Esophagus mucosa (tissue), 1 donor: Measurements from ENCODE around the gene CARD9. TPM values are rescaled to one million over a fixed set of nuclear protein-coding genes. Genes with fewer than 3 reads are reported as not detected.

Source experiments
- ATAC-seq: fragments of 200-7000 bp; cut with Tn5 transposase; one replicate; pipeline ENCODE4 v1.9.1; 2020
- total RNA-seq: library from RNA; stranded (reverse); gene quantifications from one replicate; pipeline ENCODE4 v1.2.4, GENCODE V29; 2023
- donor health status: DM: yes; HTN: yes; CAD: no.

CARD9 gene
- total RNA-seq, 1 donor from 2014 or later, result 0.80 TPM

DNA sequence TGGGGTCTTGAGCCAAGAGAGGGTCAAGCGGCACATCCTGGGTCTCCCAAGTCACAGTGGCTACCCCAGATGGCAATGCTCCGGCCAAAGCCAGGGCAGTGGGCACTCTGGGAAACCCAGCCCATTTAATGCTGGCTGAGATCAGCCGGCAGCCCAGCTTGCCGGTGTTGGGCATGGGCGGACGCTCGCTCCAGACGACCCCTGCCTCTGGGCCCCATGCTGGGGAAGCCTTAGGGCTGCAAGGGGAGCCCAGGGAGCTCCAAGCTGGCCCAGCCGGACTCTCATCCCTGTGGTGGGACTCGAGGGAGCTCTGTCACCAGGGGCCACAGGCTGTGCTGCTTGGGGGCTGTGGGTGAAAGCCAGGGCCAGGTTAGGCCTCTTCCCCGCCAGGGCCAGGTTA lies 5.9 kb upstream of the CARD9 start:
- ATAC-seq, result no peak

DNA sequence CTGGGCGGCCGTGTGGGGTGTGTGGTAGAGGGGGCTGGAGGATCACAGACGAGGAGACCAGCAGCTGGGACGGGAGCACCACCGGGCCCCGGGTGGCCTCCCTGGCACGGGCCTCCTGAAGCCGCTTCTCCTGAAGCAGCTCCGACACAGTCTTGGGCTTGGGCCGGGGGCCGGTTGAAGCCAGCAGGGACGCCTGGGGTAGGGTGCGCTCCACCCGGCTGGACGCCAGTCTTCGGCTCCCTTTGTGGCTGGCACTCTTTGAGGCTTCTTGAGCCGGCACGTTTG lies 5.5 kb upstream of the CARD9 start:
- no peak for ATAC-seq

DNA sequence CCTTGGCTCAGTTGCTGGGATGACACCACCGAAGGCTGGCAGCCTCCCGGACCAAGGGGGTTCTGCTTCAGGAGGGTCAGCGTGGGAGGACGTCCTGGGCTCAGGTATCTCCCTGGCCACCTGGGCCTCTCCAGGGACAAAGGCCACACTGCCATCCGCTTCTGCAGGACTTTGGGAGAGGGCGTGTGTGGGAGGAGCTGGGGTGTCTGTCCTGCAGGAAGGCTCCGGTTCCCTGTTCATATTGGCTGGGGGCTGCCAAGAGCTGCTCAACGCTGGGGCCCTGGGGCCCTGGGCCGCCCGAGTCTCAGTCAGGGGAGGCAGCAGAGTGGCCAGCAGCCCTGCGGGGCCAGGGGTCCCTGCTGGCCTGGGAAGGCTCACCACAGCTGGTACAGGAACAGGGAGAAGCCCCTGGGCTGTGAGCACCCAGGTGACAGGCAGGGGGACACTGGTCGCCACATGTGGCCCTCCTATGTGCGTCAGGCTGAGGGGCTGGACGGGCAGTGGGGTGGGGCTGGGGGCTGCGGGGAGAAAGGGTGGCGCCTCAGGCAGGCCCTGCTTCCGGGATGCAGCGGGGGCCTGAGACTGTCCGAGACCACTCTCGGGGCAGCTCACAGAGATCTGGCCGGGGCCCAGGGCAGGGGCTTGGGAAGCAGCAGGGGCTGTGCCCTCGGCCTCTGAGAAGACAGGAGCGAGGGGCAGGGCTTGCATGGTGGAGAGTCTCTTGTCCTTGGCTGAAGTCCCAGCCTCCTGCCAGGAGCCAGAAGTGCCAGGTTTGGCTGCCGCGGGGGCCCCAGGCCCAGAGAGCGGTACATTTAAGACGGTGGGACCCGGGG lies 4.9 kb upstream of the CARD9 start:
- no peak for ATAC-seq

DNA sequence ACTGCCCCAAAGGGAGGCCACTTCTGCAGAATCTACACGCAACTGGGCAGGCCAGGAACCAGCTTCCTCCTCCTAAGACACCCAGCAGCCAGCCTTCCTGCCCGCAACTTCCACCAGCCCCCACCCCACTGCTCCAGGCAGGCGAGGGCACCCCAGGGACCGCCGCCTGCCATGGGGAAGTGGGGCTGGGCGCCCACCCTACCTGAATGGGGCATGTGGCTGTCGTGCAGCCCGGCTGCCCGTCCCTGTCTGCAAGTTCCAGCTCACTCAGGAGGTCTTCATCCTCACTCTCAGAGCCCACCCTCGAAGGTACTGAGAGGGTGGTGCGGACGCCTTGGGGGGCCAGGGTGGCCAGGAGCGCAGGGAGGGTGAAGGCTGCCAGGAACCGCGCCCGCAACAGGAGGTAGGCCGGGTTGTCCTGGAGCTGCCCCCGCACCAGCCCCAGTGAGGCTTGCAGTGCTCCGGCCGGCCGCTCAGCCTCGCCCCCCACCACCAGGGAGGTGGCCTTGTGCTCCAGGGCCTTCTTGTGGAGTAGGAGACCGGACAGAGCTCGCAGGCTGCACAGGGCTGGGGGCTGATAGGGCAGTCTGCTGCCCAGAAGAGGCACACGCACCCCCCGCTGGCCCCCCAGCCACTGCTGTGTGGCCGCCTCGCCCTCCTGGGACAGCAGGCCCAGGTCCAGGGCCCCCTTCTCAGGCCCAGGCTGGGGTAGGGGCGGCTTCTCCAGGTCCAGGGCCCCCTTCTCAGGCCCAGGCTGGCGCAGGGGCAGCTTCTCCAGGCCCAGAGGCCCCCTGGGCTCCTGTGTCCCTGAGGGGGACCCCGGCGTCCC lies 4.1 kb upstream of the CARD9 start:
- no peak for ATAC-seq

DNA sequence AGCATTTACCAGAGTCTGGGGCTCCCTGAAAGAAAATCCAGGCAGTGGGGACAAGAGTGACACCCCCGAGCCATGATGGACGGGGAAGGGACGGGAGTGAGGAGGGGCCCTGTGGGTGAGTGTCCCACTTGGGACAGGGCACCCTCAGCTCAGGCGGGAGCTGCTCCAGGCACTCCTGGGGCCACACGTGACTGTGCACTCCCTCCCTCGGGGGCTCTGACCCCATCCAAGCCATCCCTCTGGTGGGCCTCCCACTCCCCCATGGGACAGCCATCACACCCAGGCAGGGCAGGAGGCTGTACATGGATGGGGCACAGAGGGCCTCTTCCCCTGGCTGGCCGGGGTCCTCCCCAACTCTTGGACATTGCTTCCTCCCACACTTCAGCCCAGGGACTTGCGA lies 3.0 kb upstream of the CARD9 start:
- no peak for ATAC-seq

DNA sequence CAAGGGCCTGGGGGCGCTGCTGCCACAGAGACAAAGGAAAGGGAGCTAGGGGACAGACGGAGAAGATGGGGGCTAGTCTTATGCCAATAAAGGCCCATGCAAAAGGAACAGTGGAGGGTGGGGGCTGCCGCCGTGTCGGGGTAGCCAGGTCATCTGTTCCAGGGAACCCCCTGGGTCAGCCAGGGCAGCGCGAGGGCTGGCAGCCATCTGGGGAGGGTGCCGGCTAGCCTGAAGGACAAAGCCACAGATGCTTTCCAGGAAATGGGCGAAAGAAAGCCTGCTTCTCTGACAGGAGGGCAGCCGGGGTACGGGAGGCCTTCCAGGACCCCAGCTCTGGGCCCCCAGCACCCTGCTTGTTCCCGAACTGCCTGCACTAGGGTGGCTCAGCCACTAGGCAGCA lies 1.6 kb upstream of the CARD9 start:
- ATAC-seq, result no peak

DNA sequence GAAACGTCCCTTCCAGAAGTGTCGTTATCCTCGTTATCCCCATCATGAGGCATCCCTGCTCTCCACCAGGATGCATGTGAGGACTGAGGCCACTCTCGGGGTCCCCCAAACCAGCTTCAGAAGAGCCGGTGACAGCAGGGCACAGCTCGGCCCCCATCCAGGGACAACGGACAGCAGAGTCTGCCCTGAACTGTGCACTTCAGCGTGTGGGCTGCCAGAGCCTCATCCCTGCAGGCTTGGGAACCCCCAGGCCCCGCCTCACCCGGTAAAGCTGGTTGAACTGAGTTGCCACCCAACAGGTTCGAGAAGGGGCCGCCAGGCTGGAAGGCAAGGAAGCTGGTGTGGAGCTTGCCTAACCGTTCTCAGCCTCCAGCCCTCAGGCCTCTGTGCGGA lies 710 bp upstream of the CARD9 start:
- ATAC-seq, result peak; percentile 2

DNA sequence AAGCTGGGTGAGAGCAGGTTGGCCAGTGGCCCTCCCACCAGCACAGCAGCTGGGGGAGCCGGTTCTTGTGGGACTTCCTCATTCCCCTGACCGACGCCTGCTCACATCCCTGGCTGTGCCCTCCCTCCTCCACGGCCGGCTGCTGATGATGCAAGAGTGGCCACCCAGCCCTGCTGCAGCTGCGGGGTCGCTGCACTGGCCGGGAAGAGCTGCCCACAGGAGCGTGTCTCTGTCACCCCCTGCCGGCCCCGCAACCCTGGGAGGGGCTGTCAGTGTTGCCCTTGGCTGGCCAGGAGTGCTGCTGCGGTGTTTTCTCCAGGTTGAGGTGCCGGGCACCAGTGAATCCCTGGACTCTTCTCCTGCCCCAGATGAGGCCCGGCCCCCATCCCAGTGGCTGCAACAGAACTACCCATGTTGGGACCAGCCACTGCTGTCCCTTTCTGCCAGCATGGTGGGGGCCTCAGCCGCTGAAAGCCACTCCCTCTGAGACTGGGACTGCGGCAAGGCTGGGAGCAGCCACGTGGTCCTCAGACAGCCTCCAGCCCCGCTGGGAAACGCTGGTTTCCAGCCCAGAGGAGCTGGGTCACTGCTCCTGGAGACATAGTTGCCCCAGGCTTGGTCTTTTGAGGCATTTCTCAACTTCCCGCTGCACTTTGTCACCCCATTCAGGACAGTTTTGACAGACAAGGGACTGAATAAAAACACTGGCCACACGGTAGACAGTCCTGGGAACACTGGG lies 739 bp downstream of the CARD9 start:
- peak; percentile 68 for ATAC-seq

DNA sequence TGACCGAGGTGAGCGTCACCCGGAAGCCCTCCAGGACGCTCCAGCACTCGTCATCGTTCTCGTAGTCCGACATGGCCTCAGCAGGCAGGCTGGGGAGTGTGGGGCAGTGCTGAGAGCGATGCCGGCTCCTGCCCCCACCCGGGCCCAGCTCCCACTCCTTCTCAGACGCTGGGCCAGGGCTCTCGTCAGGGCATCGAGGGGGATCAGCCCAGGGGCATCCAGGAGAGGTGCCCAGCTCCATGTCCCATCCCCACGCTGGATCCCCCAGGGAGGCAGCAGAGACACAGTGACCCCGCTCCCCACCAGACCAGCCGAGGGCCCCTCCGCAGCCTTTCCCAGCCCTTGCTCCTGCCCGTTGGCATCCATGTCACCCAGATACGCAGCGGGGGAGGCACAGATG lies 1.5 kb downstream of the CARD9 start:
- ATAC-seq, result no peak

DNA sequence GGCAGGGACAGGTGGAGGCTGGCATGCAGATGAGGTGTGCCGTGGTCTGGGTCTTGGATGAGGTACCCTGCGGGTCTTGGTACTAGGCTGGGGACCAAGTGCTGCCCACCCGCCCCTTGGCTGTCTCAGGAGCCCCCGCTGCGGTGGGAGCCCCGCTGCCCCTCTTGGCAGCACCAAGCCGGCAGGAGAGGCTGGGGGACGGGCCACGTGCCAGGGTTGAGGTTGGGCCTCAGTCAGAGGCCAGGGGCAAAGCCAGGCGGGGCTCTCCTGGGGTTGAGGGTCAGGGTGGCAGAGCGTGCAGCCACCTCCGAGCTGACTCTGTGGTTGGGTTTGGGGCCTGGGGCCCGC lies 2.0 kb downstream of the CARD9 start:
- no peak for ATAC-seq

DNA sequence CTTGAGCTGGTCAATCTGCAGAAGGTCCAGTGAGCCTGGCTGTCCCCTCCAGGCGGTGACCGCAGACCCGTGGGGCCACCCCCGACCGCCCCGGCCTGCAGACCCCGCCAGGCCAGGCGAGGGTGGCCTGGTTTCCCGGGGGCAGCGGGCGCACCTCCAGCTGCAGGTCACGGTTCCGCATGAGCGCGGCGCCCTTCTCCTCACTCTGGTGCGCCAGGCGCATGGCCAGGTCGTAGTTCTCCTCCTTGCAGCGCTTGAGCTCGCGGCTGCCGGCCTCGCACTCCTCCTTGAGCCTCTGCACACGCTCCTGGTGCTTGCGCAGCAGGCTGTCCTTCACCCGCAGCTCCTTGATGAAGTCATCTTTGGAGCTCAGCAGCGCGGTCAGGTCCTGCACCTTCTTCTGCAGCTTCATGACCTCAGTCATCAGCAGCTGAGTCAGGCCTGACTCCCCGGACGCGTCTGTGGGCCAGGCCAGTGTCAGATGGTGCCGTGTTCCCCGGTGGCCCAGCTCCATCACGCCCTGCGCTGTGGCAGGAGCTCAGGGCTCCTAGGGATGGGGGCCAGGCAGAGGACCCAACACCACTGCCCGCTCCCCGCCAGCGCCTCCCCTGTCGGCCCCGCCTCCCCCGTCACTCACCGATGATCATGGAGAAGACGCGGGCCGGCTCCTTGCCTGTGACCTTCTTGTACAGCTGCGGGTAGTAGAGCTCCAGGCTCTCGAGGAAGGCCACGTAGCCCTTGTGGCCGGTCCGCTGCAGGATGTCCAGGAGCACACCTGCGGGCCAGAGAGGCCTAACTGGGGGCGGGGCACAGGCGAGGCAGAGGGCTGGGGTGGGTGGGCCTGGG lies 2.6 kb downstream of the CARD9 start:
- no peak for ATAC-seq

DNA sequence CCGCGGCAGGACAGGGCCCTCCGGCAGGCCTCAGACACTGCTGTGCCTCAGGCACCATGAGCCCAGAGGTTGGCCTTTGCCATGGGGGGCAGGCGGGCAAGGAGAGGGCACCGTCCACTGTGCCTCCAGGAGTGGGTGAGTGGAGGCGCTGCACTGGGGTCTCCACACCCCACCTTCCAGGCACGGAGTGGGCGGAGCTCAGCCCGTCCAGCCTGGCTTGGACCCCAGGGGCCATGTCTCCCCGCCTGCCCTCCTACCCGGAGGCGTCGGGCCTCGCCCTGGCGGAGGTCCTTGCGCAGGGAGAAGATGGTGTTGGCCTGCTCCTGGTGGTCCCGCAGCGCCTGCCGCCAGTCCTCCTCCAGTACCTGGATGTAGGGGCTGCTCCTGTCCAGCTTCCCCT lies 3.4 kb downstream of the CARD9 start:
- ATAC-seq, result no peak

DNA sequence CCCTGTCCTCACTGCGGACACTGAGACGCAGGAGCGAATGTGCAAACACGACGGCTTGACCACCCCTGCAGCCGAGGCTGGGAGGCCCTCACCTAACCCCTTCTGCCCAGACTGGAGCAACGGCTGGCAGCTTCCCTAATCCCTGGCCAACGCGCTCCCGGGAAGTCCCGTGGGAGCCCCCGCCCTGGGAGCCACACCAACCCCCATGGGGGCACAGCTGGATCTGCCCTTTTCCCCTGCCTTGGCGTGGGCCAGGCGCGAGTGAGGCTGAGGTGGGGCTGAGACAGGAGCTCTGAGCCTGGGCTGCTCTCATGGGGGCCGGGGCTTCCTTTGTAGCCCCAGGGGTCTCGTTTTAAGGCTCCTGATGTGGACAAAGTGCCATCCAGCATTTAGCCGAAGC lies 5.3 kb downstream of the CARD9 start:
- no peak for ATAC-seq

DNA sequence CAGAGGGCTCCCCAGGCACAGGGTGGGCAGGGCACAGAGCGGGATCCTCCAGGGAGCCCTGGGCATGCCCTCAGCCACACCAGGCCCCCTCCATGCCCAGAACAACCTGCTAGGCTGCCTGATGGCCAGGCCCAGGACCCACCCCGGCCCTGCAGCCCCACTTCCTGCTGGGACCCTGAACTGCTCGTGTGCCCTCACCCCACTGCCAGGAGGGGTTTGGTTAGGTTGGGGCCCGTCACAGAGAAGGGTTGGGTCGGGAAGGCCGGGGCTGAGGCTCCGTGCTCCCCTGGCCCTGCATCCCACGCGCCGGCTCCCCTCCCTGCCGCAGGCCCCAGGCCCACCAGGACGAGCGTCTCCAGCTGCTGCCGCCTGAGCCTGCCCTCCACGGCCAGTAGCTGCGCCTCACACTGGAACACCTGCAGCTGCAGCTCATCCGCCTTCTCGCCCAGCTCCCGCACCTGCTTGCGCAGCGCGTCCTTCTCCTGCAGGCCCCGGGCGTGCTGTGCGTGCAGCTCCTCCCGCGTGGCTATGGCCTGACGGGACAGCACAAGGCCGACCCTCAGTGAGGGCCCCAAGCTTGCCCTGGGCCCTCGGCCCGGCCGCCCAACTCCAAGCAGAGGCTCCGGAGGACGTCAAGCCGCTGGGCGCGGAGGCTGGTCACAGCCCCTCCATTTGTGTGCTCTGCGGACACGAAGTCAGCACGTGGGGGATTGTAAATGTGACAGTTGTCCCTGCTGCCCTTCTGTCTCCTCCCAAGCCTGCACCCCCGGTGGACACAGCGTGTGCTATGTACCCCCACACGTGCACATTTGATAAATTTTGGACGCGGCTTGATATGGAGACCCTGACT lies 5.9 kb downstream of the CARD9 start:
- no peak for ATAC-seq

DNA sequence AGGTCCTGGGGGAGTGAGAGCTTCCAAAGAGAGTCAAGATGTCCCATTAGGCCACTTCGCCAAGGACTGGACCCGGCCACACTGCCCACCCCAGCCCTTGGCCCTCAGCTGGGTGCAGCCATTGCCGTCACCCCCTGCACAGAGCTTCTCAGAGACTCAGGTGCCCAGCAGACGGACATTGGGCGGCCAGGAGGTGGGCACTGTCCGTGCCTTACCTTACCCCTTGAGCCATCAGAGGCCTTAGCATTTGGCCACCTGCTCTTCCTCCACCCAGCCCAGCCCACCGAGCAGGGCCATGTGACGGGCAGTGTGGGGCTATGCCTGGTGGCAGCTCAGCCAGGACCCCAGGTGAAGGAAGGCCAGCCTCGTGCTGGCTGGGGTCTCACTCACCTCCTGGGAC lies 6.6 kb downstream of the CARD9 start:
- no peak for ATAC-seq

DNA sequence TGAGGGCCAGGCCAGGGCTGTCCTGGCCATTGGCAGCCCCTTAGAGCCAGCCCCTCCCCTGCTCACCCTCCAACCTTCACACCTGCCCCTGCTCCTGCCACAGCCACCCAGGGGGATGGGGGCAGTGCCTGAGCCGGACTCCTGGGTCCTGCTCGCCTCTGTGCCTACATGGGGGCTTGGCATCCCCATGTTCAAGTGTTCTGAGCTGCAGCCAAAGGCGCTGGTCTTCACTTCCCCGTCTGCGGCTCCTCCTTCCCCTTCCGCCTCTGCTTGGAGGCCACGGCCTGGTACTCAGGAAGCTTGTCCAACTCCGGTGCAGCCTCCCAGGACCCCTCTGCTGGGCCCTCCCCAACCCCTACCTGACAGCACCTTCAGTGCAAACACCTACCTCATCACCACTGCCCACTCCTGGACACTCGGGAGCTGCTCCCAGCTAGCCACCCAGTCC lies 7.7 kb downstream of the CARD9 start:
- no peak for ATAC-seq

DNA sequence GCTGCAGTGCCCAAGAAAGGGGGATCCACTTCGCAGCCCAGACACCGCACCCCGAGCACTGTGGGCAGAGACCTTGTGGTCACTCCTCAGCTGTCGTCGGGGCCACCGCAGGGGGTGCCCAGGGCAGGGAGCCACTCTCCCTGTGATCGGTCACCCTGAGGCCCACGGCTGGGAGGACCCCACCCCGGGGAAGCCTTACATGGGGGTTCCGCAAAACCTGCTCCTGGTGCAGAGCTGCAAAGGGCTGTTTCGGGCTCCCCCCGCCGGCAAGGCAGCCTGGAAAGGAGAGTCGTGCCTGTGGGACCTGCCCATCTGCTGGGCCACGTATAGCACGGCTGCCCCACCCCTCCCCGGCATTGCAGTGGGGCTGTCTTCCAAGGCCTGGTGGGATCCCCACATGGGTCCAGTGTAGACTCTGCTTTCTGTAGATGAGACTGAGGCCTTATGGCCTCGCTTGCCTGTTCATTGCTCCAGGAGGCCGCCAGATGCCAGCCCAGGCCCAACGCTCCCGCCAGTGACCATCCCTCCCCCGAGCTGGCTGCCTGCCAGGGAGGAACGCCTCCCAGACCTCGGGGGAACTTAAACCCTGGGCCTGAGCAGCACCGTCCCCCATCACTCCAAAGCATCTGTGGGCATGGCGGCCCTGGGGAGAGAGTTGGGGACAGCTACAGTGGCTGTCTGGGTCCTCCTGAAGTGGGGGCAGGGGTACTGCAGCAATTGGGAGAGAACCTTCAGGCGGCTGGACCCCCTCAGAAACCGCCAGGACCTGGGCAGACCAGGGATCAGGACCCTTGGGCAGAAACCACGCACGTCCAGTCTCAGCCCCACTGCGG lies 8.3 kb downstream of the CARD9 start:
- ATAC-seq, result no peak

DNA sequence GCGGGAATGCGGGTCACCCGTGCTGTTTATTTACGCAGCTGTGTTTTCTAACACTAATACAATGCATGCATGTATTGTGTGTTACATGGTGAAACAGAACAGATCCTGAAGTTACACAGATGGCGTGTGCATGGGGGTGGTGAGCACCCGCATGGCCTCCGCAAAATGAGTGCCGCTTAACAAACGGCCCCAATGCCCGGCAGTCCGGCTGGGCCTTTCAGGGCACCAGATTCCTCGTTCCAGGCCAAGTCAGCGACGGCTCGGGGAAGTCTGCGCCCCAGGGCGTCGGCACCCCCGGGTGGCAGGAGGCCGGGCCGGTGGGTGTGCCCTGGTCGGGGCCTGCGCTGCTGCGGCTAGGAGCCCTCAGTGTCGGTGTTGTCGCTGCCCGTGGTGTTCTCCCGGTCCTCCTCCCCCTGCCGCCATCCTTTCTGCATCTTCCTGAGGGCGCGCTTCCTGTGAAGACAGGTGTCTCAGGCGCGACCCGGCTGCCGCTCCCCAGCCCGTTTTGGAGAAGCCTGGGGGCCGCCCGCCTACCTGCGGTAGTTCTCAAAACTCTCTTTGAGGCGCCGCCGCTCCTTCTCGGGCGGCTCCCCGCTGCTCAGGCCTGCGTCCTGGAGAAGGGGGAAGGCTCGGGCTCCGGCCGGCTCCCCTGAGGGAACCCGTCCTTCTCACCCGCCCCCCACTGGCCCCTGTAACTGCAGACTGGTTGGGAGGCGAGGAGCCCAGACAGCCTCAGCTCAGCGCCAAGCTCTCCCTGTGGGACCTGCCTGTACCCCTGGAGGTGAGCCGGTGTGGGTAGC lies 9.3 kb downstream of the CARD9 start:
- no peak for ATAC-seq

DNA sequence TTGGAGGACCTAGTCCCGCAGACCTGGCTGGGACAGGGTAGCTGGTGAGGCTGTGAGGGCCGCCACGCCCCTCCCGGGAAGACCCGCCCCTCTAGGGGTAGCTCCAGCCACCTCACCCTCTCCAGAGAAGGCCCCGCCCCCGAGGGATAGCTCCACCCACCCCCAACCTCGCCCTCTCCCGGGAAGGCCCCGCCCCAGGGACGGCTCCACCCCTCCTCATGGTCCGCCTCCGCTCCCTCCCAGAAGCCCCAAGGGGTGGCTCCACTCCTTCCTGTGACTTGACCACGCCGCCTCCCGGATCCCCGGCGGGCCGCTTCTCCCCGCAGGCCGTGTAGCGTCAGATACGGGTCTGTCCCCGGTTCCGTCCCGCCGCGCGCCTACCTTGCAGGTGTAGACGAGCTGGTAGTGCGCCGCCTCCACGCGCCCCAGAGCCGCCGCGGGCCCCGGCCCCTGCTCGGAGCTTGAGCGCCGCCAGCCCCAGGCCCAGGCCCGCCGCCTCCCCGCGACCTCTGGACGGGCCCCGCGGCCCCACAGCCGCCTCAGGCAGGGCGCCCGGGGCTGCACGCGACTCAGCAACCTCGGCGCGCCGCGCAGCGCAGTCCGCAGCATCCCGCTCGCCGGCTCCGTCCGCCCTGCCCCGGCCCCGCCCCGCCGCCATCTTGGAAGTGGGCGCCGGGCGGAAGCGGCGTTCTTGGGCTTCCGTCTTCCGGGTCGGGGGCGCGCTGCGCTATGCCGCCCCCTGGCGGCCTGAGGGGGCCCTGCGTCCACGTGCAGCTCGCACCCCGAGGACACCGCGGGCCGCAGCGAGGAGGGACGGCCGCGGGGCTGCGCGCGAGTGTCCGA lies 10.1 kb downstream of the CARD9 start, which contains the start of gene DNLZ:
TSS of gene DNLZ (minus strand) at position 639 of the 843 bp plus-strand sequence. CDS start at position 609, 30 bp downstream.
- ATAC-seq, result peak; percentile 95
